NCI-H1048 (cell line): ENCODE measurements around the gene BHMT2.

Source experiments
- DNase-seq: peaks from one replicate; lab custom pipeline; 2025; lab: John Stamatoyannopoulos, UW

Gene BHMT2

DNA sequence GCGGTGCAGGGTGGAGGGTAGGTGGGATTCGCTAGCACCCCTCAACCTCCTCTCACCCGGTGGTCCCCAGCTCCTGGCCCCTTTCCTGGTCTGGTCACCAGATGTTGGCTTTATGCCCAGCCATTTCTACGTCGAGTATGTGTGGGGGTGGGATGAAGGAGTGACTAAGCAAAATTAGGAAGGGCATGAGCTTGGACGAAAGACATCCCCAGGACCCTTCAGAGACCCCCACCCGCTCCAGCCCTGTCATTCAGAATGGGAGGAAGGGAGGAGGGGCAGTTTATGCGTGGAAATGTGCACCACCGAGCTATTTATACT is 742 bp downstream of the BHMT2 start:
- no peak for DNase-seq

DNA sequence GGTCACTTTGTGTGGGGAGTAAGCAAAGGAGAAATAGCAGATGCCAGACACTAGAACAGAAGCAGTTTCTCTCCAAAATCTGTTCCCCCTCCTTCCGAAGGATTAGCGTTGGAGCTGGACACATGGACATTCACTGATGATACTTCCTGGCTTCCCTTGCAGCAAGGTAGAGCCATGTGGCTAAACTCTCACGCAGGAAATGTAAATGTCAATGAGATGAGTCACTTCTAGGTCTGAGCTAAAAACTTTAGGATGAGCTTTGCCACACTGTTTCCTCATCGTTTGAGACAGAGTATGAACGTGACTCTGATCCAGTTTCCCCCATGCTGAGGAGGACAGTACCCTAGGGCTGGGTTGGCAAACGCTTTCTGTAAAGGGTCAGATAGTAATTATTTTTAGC is 5.1 kb downstream of the BHMT2 start:
- no peak for DNase-seq

GRCh38 chr5:79075646-79076426 is 6.3 kb downstream of the BHMT2 start:
- no peak for DNase-seq

- DNase-seq: no peak
Observed at GRCh38 chr5:79076819-79077218, 7.3 kb downstream of the BHMT2 start.

- no peak for DNase-seq
Observed at GRCh38 chr5:79077680-79078365, 8.3 kb downstream of the BHMT2 start.

- no peak for DNase-seq
Observed at GRCh38 chr5:79080804-79081203, 11.2 kb downstream of the BHMT2 start.

DNA sequence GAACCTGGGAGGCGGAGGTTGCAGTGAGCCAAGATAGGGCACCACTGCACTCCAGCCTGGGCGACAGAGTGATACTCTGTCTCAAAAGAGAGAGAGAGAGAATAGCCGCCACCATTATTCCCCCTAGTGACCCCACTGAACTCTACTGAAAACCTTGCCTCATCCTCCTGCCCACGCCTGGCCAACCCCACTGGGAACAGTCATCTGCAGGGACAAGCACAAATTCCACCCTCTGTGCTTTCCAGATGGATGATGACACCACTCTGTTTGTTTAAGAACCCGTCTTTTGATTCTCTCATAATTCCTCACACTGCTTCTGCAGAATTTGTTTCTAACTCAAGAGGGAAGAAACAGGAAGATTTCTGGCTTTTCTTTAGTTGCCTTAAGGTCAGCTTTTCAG is 12.2 kb downstream of the BHMT2 start:
- no peak for DNase-seq

DNA sequence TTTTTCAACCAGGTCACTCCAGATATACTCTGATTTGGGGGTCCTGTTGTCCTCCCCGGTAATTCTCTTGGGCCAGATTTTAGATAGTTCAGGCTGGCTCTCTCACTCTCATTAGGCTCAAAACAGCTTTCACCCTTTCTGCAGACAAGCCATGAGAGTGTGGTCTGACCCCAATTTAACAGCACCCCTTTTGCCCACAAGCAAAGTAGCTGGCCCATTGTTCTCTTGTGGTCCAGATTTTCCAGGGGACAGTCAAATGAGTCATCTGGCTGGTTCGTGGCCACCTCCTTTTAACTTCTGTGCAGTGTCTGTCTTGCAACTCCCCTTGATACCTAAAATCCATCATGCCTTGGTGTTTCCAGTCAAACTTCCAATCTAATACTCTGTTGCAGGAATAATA is 16.5 kb downstream of the BHMT2 start:
- DNase-seq: no peak

- no peak for DNase-seq
Observed at GRCh38 chr5:79088507-79088906, 18.9 kb downstream of the BHMT2 start.

GRCh38 chr5:79091064-79091463 is 21.5 kb downstream of the BHMT2 start:
- DNase-seq: no peak

- no peak for DNase-seq
Observed at GRCh38 chr5:79093762-79094161, 24.2 kb downstream of the BHMT2 start.

GRCh38 chr5:79105868-79106267 is 36.3 kb downstream of the BHMT2 start:
- no peak for DNase-seq

- no peak for DNase-seq
Observed at GRCh38 chr5:79107020-79107796, 37.6 kb downstream of the BHMT2 start.

DNA sequence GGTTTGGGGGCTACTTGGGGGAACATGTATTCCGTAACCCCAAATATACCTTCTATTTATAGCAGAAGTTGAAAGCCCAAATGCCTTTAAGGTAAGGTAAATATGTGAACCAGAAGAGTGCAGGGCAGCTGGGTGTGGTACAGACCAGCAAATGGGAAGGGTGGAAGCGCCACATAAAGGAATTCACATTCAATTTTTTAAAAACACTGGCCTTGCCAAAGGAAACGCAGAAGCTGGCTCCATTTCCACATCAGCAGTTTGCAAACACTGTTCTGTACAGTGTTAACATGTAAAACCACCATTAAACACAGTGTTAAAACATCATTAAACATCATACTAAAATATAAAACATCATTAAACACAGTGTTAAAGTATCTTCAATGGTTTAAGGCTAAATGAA is 38.5 kb downstream of the BHMT2 start:
- DNase-seq: no peak

DNA sequence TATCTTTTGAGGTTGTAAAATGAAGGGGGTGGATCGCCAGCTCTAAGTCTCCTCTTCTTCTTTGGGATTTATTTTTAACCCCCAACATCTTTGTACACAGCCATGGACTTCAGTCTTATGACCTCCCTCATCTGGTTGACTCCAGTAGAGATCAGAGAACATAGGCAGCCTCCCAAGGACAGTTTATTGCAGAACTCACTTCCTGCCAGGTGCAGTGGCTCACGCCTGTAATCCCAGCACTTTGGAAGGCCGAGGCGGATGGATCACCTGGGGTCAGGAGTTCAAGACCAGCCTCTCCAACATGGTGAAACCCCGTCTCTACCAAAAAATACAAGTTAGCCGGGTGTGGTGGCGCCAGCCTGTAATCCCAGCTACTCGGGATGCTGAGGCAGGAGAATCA is 39.2 kb downstream of the BHMT2 start:
- DNase-seq: no peak

DNA sequence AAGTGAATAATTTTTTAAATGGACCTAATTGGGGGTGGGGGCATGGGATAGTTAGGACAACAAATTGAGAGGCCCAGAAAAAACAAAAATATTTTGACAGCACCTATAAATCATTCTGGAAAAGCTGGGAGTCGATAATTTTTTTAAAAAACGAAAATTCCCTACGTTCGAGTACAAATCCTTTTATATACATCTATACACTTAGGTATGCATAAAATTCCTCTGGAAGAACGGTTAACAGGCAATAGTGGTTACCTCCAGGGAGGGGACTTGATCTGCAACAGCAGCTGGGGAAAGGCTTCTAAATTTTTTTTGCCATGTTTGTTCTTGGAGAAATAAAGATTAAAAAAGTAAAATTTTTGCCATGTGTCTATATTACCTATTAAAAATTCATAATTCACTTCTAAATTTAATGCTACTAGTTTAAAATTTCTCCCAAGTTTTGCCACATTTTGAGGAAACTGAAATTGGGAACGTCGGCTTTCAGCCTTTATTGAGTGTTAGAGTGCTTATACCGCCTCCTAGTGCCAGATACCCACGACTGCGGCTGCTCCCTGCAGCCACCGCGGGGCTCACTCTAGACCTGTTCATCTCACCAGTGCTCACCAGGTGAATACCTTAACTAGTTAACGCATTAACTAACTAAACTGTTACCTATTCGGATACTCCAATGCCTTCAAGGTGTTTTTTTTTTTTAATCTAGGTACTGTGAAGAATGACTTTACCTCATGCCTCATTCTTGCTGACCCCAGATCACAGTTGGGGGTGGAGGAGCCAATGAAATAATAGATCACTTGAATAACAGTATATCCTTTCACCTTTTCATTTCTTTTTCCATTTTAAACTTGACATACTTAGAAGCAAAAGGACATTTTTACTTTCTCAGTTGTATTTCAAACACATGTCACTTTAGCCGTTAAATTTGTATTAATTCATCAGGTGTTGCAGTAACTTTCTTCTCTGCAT is 40.2 kb downstream of the BHMT2 start:
- DNase-seq: no peak

DNA sequence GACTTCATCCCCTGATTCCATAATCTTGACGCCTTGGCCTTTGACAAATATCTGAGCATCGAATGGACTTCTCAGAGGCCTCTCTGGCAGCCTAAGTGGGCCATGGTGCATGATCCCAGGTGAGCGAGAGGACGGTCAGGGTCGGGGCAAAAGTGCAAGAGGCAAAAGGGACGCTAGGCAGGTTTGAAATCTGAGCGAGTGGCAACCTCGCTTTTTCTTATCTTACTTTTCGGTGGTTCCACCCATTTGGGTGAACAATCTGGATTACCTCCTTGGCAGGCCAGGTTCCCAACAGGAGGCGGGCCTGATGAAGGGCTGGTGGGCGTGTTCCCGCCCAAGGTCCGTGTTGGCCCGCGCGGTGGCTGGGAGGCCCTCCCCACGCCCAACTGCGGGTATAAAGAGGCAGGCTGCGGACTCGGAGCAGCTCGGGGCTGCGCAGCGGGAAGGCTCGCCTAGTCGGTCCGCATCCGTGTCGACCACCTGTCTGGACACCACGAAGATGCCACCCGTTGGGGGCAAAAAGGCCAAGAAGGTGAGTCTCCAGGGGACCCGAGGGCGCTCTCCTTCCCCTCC is 41.9 kb downstream of the BHMT2 start, which contains the start of gene BHMT:
Gene BHMT, plus strand, starts transcription at position 423 of the 573 bp plus-strand sequence. Its CDS starts 77 bp downstream, at position 500.
- no peak for DNase-seq

DNA sequence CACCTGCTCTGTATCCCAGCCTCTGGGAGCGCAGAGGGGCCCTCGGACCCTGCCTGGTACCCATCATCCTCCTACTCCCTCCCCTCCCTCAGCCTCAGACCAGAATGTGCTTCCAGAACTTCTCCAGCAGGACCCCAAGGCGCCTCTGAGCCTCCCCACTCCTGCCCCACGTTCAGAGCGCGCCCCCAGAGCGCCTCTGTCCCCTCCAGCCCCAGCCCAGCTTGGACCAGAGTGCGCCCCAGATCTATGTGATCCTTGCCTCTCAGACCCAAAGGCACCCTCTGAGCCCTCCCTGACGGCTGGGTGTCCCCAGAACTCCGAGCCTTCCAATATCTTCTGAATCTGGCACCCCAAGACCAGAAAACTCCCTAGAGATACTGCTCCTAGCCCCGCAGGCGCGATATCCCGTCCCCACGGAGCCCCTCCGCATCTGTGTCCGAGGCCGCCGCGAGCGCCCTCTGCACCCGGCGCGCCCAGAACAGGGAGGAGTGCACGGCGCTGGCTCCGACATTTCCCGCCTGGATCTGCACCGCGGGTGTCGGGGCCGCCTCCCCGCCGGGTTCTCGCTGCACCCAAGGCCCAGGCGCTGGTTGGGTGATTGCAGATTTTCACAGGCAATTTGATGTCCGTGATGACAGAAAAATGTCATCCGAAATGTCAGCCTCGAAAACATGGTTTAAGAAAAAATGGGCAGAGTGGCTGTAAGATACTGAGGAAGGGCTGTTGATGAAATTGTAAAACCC is 42.6 kb downstream of the BHMT2 start:
- DNase-seq: no peak

DNA sequence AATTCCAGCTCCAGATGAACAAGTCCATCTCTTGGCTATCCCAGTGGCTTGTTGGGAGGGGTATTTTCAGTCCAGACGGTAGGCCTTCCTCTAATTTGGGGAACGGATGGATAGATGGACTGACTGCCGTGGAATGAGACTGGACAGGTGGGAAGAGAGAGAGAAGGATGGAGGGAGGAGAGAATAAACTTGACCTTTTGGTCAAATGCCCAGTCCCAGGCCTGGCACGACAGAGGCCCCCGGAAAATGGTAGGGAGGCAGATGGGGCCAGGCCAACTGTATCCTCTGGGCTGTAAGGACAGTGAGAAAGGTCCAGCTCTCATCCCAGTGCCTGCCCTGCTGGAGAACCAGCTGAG is 43.1 kb downstream of the BHMT2 start:
- no peak for DNase-seq

GRCh38 chr5:79119486-79119885 is 49.9 kb downstream of the BHMT2 start:
- DNase-seq: no peak

DNA sequence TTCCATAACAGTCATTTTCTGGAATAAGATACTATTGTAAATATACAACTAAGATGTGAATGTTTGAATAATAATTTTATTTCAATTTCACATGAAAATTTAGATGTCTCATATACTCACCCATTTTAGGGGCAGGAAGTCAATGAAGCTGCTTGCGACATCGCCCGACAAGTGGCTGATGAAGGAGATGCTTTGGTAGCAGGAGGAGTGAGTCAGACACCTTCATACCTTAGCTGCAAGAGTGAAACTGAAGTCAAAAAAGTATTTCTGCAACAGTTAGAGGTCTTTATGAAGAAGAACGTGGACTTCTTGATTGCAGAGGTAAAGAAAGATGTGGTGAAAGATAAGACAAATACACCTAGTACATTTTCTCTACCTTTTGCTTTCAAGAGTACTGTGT is 50.7 kb downstream of the BHMT2 start:
- no peak for DNase-seq
